DND-41 (cell line): ENCODE measurements around the gene TULP4.

ENCODE experiments used
- ATAC-seq: fragments of 200-7000 bp; cut with Tn5 transposase; 3 replicates; pipeline ENCODE4 v1.9.1; 2021; ENCODE audit warnings: low read depth; ENCODE audit not compliant: insufficient read depth
- DNase-seq: peaks from one replicate; pipeline ENCODE4 v3.0.0-alpha.2; 2020
- H2AFZ ChIP-seq: 2 replicates; pipeline ENCODE4 v1.6.0; 2012; ENCODE audit warnings: low read depth, low read length
- H3K27ac ChIP-seq: 2 replicates; pipeline ENCODE4 v1.5.1; 2012; ENCODE audit warnings: low read length, inconsistent platforms
- H3K27me3 ChIP-seq: fragments of 200-600 bp; sonication (generic); 2 replicates; pipeline ENCODE4 v1.6.0; 2012; ENCODE audit warnings: low read length, mild to moderate bottlenecking, inconsistent platforms; ENCODE audit not compliant: insufficient read depth, poor library complexity
- H3K36me3 ChIP-seq: 2 replicates; pipeline ENCODE4 v1.5.1; 2012; ENCODE audit warnings: low read length, inconsistent platforms; ENCODE audit not compliant: insufficient read depth
- H3K4me1 ChIP-seq: 2 replicates; pipeline ENCODE4 v1.5.1; 2012; ENCODE audit warnings: mild to moderate bottlenecking, low read length; ENCODE audit not compliant: insufficient read depth
- H3K4me2 ChIP-seq: 2 replicates; pipeline ENCODE4 v1.6.0; 2012; ENCODE audit warnings: mild to moderate bottlenecking, moderate library complexity, low read length, inconsistent platforms; ENCODE audit not compliant: insufficient read depth
- H3K4me3 ChIP-seq, 2 experiments: fragments of 200-600 bp in 1 of 2; shearing (Covaris generic) in 1 of 2; 2 replicates each; pipeline ENCODE4 v1.5.1; 2012 to 2016; ENCODE audit warnings: inconsistent platforms in 2 of 2, low read length in 2 of 2, mild to moderate bottlenecking in 2 of 2, low read depth in 1 of 2, moderate library complexity in 1 of 2
- H3K79me2 ChIP-seq: 2 replicates; pipeline ENCODE4 v1.6.0; 2012; ENCODE audit warnings: low read length, inconsistent platforms; ENCODE audit not compliant: insufficient read depth
- H3K9ac ChIP-seq: 2 replicates; pipeline ENCODE4 v1.6.0; 2012; ENCODE audit warnings: low read depth, mild to moderate bottlenecking, inconsistent platforms, low read length, moderate library complexity
- H3K9me3 ChIP-seq: 2 replicates; pipeline ENCODE4 v1.5.1; 2012; ENCODE audit warnings: low read length, moderate library complexity, mild to moderate bottlenecking, inconsistent platforms; ENCODE audit not compliant: insufficient read depth, severe bottlenecking
- H4K20me1 ChIP-seq: 2 replicates; pipeline ENCODE4 v1.6.0; 2012; ENCODE audit warnings: low read length; ENCODE audit not compliant: insufficient read depth
- EZH2 ChIP-seq: IDR thresholded peaks from 3 replicates; pipeline ENCODE4 v1.6.1; 2012; ENCODE audit warnings: borderline replicate concordance, low read depth, mild to moderate bottlenecking, moderate library complexity, low read length, inconsistent platforms; ENCODE audit not compliant: severe bottlenecking
- TF ChIP-seq, protein P1 (sequence below): IDR thresholded peaks from 2 replicates; pipeline ENCODE4 v1.5.1; 2012; ENCODE audit warnings: borderline replicate concordance, low read length, moderate library complexity, mild to moderate bottlenecking; ENCODE audit not compliant: poor library complexity, severe bottlenecking; ENCODE audit errors: extremely low read depth

TULP4 gene

DNA sequence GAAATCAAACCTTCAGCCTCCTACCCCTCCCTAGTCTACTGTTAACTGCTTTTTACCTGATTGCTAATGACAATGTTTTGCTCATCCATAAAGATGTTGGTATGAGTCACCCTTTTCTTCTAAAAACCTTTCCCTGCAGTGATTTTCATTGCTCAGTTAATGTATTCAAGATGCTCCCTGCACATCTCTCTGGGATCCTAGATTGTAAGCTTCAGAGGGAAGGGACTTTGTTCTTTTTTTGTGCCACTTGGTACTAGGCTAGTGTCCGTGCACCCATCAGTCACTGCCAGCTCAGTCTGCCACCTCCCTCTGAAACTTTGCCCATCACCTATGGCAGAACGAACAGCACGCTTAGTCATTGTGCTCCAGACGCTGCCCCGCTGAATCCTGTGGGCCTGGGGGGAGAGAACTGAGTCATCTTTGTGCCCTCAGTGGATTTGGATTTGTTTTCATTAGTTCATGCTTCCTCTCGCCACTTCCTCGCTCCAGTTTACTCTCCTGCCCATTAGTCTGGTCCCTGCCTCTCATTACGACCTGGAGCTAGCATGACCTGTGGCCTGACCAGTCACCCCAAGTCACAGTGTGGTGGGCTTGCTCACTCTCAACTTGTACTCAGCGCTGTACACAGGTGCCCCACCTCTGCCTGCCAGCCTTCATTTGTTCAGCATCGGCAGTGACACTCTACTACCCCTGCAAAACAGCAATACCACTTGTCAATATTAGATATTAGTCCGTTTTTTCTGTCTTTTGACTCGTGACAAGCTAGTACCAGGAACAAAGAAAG is 169.6 kb downstream of the TULP4 start:
- no peak overlapping the region for H3K27ac ChIP-seq
- no peaks in the 10 kb centered on the region for H4K20me1 ChIP-seq
- H3K4me1 ChIP-seq: no peaks in the 10 kb centered on the region
- no peak for TF ChIP-seq EZH2
- TF ChIP-seq, protein P1, sequence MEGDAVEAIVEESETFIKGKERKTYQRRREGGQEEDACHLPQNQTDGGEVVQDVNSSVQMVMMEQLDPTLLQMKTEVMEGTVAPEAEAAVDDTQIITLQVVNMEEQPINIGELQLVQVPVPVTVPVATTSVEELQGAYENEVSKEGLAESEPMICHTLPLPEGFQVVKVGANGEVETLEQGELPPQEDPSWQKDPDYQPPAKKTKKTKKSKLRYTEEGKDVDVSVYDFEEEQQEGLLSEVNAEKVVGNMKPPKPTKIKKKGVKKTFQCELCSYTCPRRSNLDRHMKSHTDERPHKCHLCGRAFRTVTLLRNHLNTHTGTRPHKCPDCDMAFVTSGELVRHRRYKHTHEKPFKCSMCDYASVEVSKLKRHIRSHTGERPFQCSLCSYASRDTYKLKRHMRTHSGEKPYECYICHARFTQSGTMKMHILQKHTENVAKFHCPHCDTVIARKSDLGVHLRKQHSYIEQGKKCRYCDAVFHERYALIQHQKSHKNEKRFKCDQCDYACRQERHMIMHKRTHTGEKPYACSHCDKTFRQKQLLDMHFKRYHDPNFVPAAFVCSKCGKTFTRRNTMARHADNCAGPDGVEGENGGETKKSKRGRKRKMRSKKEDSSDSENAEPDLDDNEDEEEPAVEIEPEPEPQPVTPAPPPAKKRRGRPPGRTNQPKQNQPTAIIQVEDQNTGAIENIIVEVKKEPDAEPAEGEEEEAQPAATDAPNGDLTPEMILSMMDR: no peak
- H3K36me3 ChIP-seq: peaks cover 57% of the 10 kb centered on the region
- H3K4me3 ChIP-seq: no peak overlapping the region
- ATAC-seq: no peak
- DNase-seq: no peak
- no peak overlapping the region for H3K9ac ChIP-seq
- H3K79me2 ChIP-seq: no peaks in the 10 kb centered on the region
- no peak overlapping the region for H2AFZ ChIP-seq
- no peaks in the 10 kb centered on the region for H3K27me3 ChIP-seq
- no peak overlapping the region for H3K4me2 ChIP-seq
- H3K9me3 ChIP-seq: no peaks in the 10 kb centered on the region

DNA sequence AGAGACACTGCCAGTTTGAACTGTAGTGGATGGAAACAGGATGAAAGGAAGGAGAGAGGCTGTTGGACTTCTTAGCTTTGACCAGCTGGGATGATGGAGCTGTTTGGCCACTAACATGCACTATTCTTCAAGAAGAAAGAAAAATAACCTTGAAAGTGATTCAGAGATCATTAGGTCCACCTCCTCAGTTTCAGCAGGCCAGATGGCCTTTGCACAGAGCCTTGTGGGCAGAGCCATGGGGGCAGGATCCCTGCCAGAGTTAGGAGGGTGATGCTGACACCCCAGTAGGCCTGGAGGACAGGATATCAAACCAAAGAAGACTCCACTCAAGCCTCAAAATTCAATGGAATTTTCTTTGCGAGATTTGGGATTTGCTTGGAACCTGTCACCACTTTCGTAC is 173.2 kb downstream of the TULP4 start:
- no peak overlapping the region for H3K27ac ChIP-seq

DNA sequence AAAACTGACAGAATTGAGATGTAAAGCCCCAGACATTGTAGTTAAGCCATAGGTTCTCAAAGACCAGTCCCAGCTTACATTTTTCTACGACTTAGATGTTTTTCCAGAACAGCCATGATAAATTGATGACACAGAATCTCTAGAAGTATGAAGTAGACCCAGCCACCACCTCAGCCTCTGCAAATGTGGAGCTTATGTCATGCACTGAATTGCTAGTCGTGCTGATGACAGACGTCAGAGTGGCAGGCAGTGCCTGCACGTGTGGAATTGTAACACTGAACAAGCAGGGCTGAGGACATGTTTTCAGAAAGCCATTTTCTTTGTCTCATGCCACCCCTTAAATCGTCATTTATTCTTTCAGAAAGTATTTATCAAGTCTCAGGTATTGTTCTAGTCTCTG is 175.2 kb downstream of the TULP4 start:
- H3K4me1 ChIP-seq: no peaks in the 10 kb centered on the region
- no peaks in the 10 kb centered on the region for H4K20me1 ChIP-seq
- no peak overlapping the region for H3K9ac ChIP-seq
- ATAC-seq: no peak
- H2AFZ ChIP-seq: no peak overlapping the region
- no peak for DNase-seq
- H3K27me3 ChIP-seq: no peaks in the 10 kb centered on the region
- H3K79me2 ChIP-seq: no peaks in the 10 kb centered on the region
- H3K27ac ChIP-seq: no peak overlapping the region
- H3K36me3 ChIP-seq: peaks cover 24% of the 10 kb centered on the region
- H3K4me2 ChIP-seq: no peak overlapping the region
- no peaks in the 10 kb centered on the region for H3K9me3 ChIP-seq
- no peak overlapping the region for H3K4me3 ChIP-seq
- TF ChIP-seq, protein P1: no peak
- TF ChIP-seq EZH2: no peak

More for the DNA sequence above, 173.2 kb downstream of the TULP4 start:
- Histone ChIP-seq H2AFZ (no peak overlapping the region), H4K20me1 (no peaks in the 10 kb centered on the region), H3K4me2 (no peak overlapping the region), H3K27me3 (no peaks in the 10 kb centered on the region), H3K4me3 (no peak overlapping the region), H3K9me3 (no peaks in the 10 kb centered on the region), H3K4me1 (no peaks in the 10 kb centered on the region), H3K9ac (no peak overlapping the region), H3K36me3 (peaks cover 39% of the 10 kb centered on the region), H3K79me2 (no peaks in the 10 kb centered on the region)
- TF ChIP-seq, protein P1: no peak
- no peak for TF ChIP-seq EZH2
- DNase-seq (no peak), ATAC-seq (no peak)

DNA sequence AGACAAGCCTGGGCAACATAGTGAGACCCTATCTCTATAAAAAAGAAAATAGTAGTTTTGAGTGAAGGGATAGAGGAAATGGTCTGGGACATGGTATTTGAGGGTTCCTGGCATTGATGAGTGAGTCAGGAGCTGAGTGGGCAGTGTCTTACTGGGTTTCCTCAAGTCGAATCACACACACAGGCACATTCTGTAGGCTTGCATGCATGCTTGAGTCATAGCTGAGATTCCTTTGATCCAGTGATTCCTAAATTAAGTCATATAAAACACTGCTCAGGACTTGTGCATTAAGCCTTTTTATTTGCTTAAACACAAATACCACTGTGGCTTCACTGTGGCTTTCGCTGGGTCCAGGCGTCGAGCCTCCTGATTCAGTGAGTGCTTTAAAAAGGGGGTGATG is 175.8 kb downstream of the TULP4 start:
- H3K4me3 ChIP-seq: no peak overlapping the region
- H3K27me3 ChIP-seq: no peaks in the 10 kb centered on the region
- no peak overlapping the region for H3K27ac ChIP-seq
- no peaks in the 10 kb centered on the region for H3K4me1 ChIP-seq
- no peak overlapping the region for H2AFZ ChIP-seq
- H3K79me2 ChIP-seq: no peaks in the 10 kb centered on the region
- H3K36me3 ChIP-seq: peaks cover 23% of the 10 kb centered on the region
- TF ChIP-seq, protein P1: no peak
- TF ChIP-seq EZH2: no peak
- no peak for ATAC-seq
- no peaks in the 10 kb centered on the region for H4K20me1 ChIP-seq
- no peak for DNase-seq
- no peaks in the 10 kb centered on the region for H3K9me3 ChIP-seq
- no peak overlapping the region for H3K9ac ChIP-seq
- no peak overlapping the region for H3K4me2 ChIP-seq
